Non-pigmented ciliary epithelial cell (primary cell): ENCODE data around the gene COL5A1.
"Not testable (repeated sequence)": the region's sequence is repeated elsewhere in the genome, so short reads cannot be mapped to it uniquely, and the experiment has no call there.

Experiments used
- DNase-seq: peaks from one replicate; pipeline ENCODE4 v3.0.0-alpha.2; 2010; ENCODE audit warnings: low read depth

COL5A1 gene

DNA sequence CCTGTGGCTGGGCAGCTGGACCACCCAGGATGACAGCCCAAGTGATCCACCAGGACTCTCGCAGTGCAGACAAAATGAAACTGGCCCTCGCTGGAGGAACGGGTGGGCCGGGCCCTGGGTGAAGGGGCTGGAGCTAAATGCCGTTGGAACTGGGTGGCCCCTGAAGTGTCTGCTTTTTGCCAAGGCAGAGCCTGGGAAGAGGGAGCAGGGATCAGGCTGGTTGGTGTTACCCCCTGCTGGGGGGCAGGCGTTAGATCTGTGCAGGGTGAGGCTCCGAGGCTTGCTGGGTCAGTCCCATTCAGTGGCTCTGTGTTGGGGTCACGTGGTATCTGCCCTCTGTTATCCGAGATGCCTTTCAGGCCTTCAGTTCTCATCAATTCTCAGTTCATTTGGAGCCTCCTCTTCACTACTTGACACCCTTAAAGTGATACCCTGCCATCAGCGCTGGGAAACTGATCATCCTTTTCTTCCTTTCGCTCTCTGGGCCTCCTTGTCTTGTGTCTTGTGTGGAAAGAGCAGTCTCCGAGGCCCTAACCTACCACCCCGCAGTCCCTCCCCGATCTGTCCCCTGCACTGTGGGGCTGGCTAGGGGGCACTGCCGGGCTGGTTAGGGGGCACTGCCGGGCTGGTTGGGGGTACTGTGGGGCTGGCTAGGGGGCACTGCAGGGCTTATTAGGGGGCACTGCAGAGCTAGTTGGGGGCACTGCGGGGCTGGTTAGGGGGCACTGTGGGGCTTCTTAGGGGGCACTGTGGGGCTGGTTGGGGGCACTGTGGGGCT lies 37.3 kb downstream of the COL5A1 start:
- DNase-seq = no peak

DNA sequence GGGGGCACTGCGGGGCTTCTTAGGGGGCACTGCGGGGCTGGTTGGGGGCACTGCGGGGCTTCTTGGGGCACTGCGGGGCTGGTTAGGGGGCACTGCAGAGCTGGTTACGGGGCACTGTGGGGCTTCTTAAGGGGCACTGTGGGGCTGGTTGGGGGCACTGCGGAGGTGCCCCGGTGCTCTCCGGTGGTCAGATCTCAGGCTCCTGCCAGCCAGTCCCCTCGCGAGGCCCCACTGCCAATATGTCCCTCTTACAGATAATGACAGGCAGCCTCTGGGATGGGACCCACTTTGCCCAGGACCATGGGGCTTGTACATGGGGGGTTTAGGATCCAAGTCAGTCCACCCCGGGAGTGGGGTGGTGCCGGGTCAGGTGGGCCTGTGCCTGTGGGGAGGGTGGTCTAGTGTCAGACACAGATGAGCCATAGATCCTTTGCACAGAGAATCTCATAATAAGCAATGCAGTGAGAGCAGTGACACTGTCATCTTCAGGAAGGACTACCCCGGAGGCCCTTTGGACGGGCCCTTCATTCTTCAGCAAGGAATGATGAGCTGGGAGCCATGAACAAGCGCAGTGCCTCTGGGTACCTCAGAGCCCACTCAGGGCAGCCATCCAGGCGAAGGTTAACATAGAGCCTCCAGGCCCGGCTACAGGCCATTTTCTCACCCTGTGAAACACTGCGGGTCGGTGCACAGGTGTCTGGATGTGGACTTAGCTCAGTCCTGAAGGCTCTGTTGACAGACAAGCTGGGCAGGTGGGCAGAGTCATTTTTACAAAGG lies 38.2 kb downstream of the COL5A1 start:
- DNase-seq = no peak

DNA sequence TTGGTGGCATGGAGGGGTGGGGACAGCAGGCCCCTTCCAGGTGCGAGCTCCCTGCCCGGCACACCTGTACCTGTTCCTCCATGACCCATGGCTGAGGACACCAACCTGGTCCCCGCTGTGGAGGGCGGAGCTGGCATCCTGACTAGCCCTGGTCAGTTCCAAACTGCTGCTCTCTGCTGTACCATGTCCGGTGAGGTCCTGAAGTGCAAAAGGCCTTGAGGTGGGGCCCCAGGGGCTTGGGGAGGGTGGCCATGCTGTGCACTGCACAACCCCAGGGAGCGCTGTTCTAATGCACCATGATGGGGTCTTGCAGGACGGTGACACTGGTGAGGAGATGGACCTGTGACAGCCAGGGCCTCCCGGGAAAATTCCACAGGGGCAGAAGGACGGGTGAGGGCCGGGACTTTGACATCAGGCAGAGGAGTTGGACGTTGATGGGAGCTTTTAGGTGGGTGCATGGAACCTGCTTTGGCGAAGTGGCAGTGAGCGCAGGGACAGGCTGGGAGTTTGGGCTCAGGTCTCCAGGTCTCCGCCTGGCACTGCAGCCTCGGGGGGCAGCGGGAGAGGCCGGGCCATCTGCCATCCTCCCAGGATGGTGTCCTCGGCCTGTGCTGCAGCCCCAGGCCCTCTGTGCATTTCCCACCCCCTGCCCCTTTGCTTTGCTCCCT lies 38.9 kb downstream of the COL5A1 start:
- DNase-seq = no peak

DNA sequence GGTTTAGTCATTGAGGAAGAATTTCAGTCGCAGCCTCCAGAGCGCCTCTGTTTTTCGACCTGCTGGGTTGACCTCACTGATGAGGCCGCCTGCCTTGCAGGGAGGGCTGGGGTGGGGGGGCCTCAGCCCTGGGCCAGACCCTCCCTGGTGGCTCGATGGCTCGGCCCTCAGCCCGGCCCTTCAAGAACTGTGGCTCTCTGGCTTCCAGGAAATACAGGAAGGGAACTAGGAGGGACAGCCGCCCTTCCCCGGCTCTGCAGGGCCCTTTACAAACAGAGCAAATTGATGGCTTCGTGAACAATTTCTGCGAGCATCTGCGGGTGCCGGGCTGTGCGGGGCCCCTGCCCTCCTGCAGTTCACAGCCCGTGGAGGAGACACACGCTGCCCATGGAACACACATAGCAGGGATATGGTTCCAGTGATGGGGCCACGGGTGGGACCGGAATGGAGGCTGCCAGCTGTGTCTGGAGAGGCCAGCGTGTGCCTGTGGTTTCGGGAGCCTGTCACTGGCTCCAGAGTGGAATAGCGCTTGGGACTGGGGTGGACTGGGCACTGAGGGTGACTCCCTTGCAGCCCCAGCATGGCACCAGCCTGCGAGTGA lies 39.6 kb downstream of the COL5A1 start:
- DNase-seq = no peak

DNA sequence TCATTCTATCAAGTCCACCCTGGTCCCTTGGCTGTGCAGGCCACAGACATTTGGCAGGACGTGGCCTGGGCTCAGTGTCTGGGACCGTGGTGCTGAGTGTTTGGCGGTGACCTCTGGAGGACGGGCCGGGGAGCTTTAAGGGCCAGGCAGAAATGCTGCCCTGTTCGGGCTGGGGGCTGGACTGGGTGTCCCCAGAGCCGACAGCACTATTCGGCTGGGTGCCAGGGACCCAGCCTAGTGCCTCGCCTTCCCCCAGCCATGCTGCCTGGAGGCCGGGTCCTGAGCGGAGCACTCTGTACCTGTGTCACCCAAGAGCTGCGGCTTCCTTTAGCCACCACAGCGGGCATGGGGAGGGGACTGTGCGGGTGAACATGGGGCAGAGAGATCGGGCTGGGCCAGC lies 40.4 kb downstream of the COL5A1 start:
- DNase-seq = no peak

DNA sequence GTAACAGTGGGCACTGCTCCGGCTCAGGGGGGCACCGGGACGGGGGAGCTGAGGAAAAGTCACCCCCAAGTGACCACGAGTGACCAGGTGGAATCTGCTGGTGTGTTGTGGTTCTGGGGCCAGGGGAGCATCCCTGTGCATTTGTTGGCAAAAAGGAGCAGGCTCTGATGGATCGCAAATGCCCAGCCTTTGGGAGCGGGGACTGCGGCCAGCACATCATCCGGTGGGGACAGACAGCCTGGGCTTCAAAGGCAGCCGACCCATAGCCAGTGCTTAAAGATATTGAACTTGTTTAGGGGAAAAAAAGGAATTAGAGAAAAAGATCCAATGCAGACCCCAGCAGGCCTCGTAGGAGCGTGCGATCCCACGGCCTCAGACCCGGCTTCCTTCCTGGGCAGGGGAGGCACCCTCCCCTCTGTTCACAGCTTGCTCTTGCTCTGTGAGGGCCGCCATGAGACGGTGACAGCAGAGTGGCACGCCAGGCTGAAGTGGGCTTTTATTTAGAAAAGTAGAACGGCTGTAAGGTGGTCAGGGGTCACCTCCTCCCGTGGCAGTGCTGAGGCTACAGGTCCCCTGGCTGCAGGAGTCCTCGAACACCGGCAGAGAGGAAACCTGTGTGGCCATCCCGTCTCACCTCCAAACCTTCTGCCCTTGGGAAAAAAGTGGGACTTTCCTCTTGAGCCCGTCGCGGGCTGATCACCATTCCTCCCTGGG lies 41.2 kb downstream of the COL5A1 start:
- no peak for DNase-seq

DNA sequence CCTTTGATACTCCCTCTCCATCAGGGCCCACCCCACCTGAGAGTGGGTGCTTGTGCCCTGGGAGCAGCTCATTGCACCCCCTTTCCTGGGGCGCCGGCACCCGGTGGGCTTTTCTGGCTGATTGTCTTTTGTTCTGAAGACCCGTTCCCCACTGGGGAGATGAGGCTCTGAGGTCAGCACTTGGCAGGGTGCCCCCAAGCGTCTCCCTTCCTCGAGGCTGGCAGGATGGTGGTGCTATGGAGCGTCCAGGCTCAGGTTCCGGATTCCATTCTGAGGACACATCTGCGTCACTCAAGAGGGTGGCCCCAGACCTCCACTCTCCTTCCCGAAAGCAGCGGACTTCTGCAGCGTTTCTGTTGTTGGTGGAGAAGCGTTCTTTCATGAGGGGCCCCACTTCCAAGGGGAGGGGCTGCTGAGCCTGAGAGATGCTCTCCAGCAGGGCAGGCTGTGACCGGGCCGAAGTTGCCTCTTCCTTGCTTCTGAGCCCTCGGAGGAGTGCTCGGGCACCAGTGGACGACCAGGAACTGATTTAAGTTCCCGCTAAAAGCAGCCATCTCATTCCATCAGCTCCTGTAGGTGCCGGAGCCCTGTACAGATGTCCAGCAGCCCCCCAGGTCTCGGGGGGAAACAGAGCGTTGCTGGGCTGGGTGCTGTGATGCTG lies 42.2 kb downstream of the COL5A1 start:
- no peak for DNase-seq

DNA sequence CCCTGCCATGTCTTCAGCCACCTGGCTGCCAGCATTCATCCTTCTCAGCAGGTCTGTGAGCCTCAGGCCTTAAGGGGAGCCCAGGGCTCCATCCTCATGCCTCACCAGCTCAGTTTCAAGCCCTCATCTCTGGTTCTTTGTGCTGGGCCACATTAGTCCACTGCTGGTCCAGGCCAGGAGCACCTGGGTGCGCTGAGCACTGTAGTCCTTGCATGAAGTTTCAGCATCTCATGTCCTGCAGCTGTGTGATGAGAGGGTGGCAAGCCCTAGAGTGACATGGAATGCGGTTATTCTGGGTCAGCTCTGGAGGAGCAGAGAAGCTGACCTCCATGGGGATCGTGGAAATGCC lies 42.7 kb downstream of the COL5A1 start:
- DNase-seq = no peak

DNA sequence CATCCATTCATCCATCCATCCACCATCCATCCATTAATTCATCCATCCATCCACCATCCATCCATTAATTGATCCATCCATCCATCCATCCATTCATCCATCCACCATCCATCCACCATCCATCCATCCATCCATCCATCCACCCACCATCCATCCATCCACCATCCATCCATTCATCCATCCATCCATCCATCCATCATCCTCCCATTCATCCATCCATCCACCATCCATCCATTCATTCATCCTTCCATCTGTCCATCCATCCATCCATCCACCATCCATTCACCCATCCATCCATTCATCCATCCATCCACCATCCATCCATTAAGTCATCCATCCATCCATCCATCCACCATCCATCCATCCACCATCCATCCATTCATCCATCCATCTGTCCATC lies 43.3 kb downstream of the COL5A1 start:
- not testable (repeated sequence) for DNase-seq

DNA sequence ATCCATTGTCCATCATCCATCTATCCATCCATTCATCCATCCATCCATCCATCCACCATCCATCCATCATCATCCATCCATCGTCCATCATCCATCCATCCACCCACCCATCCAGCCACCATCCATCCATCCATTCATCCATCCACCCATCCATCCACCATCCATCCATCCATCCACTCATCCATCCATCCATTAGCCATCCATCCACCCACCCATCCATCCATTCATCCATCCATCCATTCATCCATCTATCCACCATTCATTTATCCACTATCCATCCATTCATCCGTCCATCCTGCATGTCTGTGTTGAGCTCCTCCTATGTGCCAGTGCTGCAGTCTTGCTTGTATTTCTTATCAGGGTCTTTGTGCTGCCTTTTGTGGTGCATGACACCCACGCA lies 44.2 kb downstream of the COL5A1 start:
- DNase-seq = no peak

DNA sequence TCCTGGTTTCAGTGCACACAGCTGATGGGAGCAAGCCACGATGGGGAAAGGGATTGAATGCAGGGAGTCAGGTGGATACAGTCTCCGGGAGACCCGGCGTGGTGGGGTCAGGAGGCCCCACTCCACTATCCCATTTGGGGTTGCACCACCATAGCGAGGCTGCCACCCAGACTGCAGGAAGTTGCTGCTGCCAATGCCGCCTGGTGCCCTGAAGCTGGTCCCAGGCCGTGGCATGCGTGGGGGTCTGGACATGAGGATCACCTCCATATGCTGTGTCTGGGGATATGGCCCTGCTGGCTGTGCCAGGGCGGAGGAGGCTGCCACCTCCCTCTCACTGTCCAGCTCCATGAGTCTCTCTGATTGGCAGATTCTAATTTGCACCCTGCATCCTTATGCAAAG lies 45.3 kb downstream of the COL5A1 start:
- no peak for DNase-seq

DNA sequence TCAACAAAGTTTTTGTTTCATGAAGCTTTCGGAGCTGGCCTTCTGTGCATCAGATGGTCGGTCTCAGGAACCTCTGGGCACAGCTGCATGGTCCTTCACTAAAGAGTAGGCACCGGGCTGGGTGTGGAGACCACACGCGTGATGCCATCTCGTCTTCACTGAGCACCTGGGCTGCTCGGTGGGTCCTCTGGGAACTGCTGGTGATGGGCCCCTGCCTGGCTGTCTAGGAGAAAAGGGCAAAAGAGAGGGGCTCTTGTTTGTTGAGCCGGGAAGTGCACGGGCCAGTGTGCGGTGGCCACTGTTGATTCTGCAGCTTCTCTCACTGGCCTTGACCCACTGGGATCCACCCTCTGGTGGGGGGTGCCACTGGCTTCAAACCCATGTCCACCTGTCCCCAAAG lies 46.0 kb downstream of the COL5A1 start:
- no peak for DNase-seq

DNA sequence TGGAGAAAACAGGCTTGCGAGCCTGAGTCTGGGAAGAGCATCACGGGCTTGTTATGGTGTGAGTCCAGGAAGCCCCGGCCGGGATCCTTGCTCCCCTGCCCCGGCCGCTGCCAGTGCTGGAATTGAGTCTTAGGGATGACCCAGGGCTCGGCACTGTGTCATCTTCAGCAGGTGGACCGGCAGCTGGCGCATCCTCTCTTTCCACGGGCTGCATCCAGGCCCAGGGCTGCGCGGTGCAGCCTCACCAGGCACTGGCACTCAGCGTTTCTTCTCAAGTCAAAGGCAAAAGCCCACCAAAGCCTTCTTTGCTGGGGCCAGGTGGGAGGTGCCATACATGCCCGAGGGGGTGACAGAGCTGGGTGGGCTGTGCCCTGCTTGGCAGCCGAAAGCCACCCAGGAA lies 46.6 kb downstream of the COL5A1 start:
- DNase-seq = no peak

DNA sequence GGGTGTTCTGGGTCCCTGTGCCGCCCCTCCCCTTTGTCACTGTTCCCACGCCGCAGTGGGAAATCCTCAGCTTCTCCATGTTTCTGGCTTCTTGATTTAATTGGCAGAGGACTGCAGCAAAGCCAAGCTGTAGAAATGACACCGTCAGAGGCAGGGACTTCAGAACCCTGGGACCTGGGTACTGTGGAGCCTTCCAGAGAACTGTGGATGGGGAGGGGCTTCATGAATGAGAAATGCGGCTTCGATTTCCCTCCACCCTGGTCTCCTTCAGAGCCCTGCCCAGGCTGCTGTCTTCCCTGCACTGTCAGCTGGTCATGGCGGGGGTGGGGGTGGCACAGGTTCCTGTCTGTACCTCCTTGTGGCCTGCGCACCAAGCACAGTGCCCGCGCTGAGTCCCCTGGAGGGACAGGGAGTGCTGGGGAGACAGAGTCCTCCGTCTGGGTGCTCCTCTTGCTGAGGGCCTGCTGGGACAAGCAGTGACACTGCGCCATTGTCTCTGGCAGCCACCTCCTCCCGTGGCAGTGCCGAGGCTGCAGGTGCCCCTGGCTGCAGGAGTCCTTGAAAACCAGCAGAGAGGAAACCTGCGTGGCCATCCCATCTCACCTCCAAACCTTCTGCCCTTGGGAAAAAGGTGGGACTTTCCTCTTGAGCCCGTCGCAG lies 47.2 kb downstream of the COL5A1 start:
- no peak for DNase-seq

DNA sequence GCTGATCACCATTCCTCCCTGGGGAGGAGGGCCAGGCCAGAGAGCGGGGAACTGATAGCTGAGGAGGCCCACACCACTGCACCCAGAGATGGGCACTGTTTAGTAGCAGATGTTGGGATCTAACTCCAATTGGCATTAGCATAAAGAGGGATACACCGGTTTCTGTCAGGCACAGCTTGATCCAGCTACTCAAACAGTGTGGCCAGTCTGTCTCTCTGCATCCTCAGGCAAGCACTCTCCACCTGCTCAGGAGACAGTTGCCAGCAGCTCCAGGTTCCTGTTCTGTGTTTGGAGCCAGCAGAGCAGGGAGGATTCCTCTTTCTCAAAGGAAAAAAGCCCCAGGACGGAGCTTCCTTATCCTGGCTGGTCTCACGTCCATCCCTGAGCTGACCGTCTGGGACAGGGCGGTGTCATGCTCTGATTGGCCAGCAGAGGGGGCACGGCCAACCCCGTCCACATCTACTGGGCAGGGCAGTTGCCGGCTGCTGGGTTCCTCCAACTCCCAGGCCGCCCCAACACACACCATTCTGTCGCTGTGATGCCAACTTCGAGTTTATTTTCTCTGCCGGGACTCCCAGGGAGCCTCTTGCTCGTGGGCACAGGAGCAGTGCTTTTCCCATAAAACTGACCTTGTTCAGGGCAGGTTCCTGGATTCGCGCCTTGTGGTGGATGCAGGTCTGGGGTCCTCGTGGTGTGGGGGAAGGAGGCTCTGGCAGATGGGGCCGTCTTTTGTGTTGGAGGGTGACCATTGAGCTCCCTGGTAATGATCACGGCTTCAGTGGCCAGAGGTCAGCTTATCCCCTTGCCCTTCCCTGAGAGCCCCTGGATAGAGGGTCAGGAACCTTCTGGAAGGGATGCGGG lies 47.9 kb downstream of the COL5A1 start:
- DNase-seq = no peak

DNA sequence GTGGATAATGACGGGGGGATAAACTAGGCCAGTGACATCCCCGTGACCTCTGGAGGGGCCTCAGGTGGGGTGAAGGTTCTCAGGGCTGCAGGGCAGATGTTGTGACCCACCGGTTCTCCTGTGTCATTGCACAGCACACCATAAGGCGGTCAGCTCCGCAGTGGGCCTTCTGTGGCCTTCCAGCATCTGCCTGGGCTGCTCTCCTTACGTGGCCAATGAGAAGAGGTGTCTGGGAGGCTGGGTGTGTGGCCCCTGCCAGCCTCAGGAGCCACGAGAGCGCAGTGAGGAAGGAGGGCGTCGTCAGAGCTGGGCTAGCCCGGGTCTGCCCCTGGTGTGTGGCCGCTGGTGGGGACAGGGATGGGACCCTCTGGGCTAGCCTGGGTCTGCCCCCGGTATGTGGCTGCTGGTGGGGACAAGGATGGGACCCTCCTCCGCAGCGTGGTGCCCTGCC lies 48.7 kb downstream of the COL5A1 start:
- DNase-seq = no peak

DNA sequence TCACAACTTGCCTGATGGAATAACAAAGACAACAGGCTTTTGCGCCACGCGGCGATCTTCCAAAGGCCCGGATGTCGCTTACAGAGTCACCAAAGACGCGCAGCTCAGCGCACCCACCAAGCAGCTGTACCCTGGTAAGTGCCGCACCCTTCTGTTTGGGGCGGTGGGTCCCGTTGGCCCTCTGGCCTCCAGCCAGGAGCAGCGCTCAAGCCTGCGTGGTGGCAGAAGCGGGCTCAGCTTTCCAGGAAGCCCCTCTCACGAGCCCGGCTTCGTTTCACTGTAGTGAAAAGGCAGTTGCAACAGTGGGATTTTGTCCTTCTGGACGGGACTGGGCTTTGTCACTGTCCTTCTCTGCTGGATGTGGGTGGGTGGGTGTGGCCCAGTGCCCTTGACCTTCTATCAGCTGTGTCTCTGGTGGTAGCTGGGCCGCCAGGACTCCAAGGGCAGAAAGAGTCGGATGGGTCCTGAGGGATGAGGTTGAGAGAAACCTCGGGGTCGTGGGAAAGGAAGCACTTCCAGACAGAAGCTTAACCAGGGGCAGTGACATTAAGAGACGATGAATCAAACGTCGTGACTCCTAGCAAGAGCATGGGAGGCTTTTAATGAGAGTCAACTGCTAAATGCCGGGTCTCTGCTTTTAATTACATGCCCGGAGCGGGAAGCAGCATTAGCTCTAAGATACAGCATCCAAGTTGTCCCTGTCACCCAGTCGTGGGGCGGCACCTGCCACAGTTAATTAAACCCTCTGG lies 49.5 kb downstream of the COL5A1 start:
- DNase-seq = no peak

DNA sequence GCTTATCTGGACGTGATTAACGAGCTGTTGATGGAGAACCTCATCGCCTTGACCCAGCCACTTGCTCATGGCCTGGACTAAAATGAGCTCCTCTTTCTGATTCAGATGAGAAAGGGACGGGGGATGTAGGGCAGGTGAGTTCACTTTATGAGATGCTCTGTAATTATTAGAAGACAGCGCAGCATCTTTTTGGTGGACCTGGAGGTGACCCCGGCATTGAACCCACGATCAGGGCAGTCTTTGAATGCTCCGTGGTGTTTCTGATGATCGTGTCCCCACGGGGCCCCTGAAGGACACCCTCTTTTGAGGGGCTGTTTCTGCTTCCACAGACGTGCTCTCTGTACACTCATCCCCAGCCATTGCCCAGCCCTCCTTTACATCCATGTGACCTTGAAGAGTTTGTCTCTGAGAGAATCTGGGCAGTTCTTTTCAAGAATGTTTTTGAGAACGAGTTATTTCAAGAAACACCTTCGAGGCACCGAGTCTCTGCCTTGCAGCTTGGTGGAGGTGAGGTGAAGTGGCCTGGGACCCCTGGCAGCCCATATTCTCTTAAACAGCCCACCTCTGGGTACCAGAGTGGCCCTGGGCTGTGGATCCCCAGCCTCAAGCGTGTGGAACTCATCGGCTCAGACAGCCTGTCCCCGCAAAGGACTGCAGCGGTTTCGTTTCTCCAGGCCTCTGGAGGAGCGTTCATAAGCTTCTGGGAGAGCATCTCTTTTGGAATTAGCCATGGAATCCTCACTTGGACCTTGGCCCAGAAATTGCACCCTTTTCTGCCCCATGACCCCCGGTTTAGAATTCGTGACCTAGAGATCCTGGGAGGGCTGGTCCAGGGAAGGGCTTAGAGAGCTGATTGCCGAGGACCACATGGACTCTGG lies 50.3 kb downstream of the COL5A1 start:
- DNase-seq = no peak
